DMS114 treated with DMSO at 0.1 percent for 48 hours (cell line): ENCODE measurements around the gene MBD1.
"Not testable (repeated sequence)": the region's sequence is repeated elsewhere in the genome, so short reads cannot be mapped to it uniquely, and the experiment has no call there.

Experiments used
- DNase-seq: peaks from one replicate; lab custom pipeline; 2025; ENCODE audit not compliant: unreplicated experiment; lab: John Stamatoyannopoulos, UW

The MBD1 gene

DNA sequence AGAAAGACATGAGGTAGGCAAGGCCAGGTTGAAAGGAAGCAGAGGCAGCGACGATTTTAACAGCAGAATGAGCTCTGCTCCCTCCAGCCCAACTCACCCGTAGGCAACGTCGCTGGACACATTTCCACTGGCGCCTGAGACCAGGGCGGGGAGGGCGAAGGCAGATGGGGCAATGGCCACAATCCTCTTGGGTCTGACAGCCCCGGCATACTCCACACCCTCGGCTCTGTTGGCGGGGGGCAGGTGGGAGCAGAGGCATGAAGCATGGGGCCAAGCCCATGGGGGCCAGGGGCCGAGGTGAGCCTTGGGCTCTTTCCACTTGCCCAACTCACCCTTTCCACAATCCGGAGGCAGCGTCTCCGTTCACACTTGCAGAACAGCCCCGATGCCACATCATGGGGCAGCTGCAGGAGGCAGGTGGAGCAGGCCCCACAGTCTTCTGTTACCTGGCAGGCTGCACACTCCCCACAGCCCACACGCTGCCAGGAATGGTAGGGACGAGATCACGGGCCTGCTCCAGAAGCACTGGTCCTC lies 5.8 kb downstream of the MBD1 start:
- no peak for DNase-seq

DNA sequence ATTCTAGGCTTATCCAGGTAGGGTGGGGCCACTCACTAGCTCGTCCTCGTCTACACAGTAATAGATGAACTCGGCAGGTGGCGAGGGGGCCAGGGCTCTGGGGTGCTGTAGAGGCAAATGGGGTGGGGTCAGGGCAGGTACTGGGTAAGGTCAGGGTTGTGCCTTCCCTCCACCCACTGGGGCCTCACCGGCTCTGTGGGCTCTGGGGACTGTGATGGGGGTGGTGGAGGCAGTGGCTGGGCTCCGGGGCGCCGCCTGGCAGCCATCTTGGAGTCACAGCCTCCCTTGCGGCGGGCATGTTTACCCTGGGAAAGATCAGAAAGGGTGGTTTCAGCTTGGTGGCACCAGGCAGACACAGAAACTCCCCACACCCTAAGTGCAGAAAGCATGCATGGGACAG lies 6.4 kb downstream of the MBD1 start:
- no peak for DNase-seq

DNA sequence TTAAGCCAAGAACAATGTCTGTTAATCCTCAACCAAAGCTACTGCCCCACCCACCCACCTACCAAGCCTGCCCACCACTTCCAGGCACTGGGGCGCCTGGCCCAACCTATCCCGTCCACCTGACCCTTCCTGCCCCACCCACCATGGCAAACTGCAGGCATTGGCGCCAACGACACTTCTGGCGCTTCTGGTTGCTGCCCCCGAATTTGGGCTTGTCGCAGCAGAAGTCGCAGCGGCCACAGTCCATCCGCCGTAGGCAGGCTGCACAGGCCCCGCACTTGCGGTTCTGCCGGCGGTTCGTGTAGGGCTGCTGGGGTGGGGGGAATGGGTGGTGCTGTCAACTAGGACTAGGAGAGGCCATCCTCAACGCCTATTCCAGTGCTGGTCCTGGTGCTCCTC lies 7.3 kb downstream of the MBD1 start:
- no peak for DNase-seq

DNA sequence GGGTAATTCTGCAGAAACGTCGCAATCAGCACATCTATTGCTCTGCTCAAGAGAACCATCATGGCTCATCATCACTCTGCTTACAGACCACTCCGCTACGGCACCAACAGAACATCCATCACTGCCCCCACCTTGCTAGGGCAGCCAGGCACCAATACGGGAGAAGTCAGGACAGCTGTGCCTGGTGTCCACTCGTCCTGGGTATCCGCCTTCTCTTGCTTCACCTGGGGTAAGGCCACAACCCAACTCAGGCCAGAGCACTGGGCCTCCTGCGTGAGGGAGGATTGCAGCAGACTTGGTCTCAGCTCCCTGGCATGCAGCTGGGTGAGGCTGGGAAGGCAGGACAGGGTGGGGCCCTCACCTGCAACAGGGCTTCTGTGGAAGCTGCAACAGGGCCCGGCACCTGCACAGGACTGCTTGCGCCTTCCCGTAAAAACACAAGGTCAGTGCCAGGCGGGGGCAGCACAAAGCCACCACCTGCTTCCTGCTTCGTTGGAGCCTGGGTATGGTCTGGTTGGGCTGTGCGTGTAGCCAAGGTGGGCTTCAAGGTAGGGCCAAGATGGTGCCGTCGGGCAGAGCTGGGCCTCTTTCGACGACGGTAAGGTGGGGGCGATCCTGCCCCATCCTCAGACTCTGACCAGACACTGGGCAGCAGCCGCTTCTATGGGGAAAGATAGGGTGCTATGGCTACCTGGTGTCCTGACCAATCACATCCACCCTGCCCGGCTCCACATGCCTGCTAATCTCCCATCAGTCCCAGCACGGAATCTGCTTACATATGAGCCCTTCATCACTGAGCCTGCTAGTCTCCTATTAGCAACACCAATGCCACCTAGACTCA lies 7.9 kb downstream of the MBD1 start:
- no peak for DNase-seq

DNA sequence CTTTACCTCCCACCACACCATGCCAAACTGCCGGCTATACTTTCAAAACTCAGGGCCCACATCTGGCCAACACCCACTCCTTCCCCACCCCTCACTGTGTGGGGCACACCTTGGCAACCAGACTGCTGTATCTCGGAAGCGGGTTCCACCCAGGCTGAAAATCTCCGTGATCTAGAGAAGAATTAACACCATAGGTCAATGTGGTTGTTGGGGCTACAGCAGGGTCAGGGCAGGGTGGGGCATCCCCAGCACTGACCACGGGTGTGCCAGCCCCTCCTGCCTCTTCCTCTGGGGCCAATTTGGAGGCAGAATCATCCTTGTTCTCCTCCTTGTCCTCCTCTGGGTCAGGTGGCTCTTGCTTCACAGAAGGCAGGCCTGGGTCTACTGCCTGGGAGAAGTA lies 8.8 kb downstream of the MBD1 start:
- no peak for DNase-seq

DNA sequence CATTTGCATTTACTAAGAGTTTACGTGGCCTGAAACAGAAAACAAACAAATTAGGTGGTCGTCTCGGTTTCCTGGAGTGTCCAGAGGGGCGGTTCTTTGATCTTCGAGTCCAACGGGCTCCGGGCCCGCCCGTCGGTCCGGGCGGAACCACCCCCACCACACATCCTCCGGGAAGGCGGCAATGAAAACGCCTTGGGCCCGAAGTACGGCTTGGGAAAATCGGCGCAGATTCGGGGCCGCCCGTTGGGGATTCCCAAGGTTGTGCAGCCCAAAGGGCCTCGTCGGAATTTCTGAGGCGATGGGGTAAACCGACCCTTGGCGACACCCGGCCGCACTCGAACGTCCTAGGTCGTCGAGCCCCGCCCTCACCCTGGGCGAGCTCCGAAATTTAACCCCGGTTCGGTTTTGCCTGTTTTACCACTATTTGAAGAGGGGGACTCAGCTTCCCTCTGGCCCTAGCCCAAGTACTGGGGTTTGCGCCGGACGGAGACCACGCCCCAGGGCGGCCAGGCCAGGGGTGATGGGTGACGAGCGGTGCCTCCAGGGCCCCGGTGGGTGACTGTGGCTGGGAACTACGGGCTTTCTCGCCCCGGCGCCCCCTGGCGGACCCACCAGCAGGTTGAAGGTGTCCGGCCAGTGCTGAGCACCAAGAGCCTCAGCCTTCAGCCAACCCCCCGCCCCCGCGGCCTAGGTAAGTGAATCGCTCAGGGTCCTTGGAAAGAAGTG lies 13.1 kb downstream of the MBD1 start:
- no peak for DNase-seq

DNA sequence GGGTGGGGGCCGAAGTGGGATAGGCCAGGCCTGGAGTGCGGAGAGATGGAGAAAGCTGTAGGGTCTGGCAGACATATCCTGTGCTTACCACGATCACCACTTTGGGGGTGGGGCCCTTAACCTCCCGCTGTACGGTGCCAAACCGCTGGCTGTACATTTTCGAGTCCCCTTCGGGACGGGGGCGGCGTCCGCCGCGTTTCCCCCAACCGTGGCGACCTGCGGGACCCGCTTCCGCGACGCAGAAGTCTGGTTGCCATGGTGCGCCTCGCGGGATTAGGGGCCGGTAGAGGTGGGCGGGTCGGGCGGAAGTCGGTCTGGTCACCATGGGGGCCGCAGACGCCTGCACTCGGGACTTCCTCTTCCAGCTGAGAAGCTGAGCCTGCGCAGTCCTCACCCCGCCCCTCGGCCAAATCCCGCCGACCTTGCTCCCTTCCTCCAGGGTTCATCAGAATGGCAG lies 15.0 kb downstream of the MBD1 start, which contains the start of gene CFAP53:
TSS of gene CFAP53 (minus strand) at position 248 of the 457 bp plus-strand sequence. CDS start at position 157, 91 bp downstream.
- DNase-seq = peak; percentile 79

DNA sequence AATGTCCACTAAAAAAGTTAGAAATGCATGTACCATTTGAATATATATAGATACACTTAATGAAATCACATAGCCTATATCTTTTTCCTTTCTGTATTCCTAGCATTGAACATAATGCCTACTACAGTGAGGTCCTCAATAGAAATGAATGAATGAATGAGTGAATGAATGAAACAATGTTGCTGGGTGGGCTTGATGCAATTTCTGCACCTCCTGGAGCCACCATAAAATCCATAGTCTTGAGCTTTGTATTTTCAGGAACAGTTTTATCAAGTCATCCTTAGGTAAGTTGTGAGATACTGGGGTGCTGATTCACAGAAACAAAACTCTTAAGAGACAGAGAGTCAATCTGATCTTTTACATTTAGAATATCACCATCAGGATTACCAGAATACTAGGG lies 18.3 kb downstream of the MBD1 start:
- no peak for DNase-seq

DNA sequence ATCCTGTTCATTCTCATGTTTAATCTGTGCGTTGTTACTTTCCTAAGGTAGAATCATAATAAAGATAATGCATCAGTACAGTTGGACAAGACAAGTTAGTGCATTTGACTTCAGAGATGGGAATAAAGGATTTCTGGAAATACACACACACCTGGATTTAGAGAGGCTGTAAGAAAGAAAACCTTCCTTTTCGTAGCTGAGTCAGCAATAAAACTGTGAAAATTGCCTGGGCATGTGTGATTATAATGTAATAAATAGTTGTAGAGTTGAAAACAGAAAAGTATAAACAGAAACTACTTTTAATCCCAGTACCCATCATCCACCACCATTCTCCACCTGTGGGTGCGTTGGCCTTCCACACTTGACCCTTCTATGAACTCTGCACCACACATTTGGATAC lies 30.4 kb downstream of the MBD1 start:
- no peak for DNase-seq

DNA sequence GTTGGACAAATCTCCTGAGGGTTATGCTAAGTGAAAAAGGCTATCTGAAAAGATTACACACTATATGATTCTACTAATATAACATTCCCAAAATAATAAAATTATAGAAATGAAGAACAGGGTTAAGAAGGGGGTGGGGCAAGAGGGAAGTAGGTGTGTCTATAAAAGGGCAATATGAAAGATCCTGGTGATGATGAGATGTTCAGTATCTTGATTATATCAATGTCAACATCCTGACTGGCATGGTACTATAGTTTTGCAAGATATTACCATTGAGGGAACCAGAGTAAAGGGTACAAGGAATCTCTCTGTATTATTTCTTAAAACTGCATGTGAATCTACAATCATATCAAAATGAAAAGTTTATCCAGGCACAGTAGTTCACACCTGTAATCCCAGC lies 31.7 kb downstream of the MBD1 start:
- no peak for DNase-seq

DNA sequence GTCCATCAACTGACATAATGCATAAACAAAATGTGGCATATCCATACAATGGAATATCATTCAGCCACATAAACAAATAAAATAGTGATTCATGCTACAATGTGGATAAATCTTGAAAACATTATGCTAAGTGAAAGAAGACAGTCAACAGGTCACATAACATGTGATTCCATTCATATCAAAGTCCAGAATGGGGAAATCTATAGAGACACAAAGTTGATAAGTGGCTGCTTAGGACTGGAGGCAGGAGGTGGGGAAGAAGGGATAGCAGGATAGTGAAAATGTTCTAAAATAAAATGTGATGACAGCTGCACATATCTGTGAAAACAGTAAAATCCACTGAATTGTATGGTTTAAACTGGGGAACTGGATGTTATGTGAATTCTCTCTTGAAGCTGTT lies 33.8 kb downstream of the MBD1 start:
- DNase-seq = no peak

DNA sequence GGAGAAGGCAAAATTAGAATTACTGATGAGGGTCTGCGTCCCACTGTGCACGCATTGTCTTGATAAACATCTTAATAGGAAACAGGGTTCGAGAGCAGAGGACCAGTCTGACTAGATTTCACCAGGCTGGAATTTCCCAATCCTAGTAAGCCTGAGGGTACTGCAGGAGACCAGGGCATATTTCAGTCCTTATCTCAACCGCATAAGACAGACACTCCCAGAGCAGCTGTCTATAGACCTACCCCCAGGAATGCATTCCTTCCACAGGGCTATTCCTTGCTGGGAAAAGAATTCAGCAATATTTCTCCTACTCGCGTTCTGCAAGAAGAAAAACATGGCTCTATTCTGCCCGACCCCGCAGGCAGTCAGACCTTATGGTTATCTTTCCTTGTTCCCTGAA lies 39.6 kb downstream of the MBD1 start:
- DNase-seq = not testable (repeated sequence)

DNA sequence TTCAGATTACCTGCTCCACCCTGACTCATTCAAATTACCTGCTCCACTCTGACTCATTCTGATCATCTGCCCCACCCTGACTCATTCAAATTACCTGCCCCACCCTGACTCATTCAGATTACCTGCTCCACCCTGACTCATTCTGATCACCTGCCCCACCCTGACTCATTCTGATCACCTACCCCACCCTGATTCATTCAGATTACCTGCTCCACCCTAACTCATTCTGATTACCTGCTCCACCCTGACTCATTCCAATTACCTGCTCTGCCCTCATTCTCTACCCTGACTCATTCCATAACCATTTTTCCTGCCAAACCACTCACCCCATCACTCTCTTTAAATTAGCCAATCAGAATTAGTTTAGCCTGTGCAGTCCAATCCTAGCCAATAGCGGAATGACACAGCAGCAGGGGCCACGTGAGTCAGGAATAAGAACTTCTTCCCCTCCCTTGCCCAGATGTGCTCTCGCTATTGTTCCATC lies 41.2 kb downstream of the MBD1 start:
- DNase-seq = no peak

DNA sequence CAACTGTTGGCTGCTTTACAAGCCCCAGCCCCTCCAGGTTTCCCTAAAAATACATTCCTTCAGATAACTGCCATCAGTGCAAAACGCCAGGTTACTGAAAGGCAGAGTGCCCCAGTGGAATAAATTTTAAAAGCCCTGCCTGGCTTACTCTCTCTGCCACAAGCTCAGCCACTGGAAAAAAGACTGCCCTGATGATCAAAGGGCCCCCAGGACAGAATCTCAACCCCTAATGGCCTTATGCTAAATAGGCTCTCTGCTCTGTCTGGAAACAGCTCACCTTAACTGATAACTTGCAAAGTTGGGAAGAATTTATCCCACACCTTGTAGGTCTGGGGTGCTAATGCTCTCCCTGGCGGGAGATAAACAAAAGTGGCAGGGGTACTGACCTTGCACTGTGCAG lies 48.9 kb downstream of the MBD1 start:
- no peak for DNase-seq

DNA sequence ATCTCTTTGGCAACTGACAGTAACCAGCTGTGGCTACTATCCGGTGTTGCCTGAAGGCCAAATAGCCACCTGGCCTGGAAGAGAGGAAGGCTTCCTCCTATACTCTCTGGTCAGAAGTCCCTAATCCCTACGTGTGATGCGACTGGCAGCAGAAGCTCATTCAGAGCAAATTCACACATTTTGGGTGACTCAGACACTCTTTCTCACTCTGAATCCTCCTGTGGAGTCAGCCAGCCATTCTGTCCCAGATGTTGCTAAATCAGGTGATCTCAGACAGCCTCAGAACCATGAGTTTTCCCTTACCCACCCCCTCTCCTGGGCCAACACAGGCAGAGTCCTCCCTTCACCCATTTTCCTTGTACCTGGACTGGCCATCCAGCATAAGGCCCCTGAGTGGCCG lies 49.7 kb downstream of the MBD1 start:
- no peak for DNase-seq

DNA sequence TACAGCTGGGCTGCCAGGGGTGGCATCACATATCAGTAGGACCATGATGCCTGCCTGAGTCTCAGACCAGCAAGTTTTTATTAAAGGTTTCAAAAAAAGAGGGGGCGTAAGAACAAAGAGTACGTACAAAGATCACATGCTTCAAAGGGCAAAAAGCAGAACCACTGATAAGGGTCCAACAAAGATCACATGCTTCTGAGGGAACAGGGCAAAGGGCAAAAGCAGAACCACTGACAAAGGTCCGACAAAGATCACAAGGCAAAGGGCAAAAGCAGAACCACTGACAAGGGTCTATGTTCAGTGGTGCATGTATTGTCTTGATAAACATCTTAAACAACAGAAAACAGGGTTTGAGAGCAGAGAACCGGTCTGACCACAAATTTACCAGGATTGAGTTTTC lies 61.1 kb downstream of the MBD1 start:
- not testable (repeated sequence) for DNase-seq
